B cell (primary cell): ENCODE data around the gene AVEN. TPM values are rescaled to one million over a fixed set of nuclear protein-coding genes. Genes with fewer than 3 reads are reported as not detected.

Experiments used
- ATAC-seq: fragments of 200-7000 bp; cut with Tn5 transposase; one replicate; pipeline ENCODE4 v1.10.0; 2021; ENCODE audit warnings: low read depth, mild to moderate bottlenecking, moderate number of reproducible peaks, moderate library complexity
- CTCF ChIA-PET: fragments of 350-600 bp; sonication (Branson Sonifier 250); formaldehyde crosslinking; loops from one replicate; lab custom pipeline; 2021; ENCODE audit warnings: antibody characterized with exemption, inconsistent platforms; lab: Charles Lee
- POLR2A ChIA-PET: fragments of 350-600 bp; sonication (Branson Sonifier 250); formaldehyde crosslinking; loops from one replicate; lab custom pipeline; 2021; ENCODE audit warnings: antibody characterized with exemption; lab: Charles Lee
- DNase-seq: peaks from one replicate; pipeline ENCODE4 v3.0.0; 2013
- H2AFZ ChIP-seq: 2 replicates; pipeline ENCODE4 v1.6.1; 2012; ENCODE audit warnings: mild to moderate bottlenecking, low read depth, low read length; ENCODE audit not compliant: insufficient read depth, poor library complexity, severe bottlenecking
- H3K27ac ChIP-seq, 2 donors: 1 replicate in 1 of 2; 2 replicates in 1 of 2; pipeline ENCODE4 v1.5.1; 2012 to 2013; ENCODE audit warnings: low read length in 2 of 2, mild to moderate bottlenecking in 2 of 2, moderate library complexity in 1 of 2
- H3K27me3 ChIP-seq, 4 experiments: fragments of 200-600 bp in 1 of 4; sonication (generic) in 1 of 4; replicated peaks in 1 of 4; 1 replicate in 2 of 4; 2 replicates in 2 of 4; pipeline versions ENCODE4 v1.6.1 to v1.7.0; 2013 to 2016; ENCODE audit warnings: low read length in 3 of 4, mild to moderate bottlenecking in 2 of 4, mixed read lengths in 1 of 4, moderate library complexity in 1 of 4; ENCODE audit not compliant: insufficient read depth in 4 of 4, control insufficient read depth in 3 of 4; ENCODE audit errors: control extremely low read depth in 1 of 4
- H3K36me3 ChIP-seq, 2 experiments: replicated peaks in 1 of 2; 1 replicate in 1 of 2; 2 replicates in 1 of 2; pipeline versions ENCODE4 v1.6.1 to v1.7.1; 2013; ENCODE audit warnings: low read length in 1 of 2; ENCODE audit not compliant: insufficient read depth in 2 of 2, control insufficient read depth in 1 of 2; ENCODE audit errors: control extremely low read depth in 1 of 2, extremely low read depth in 1 of 2
- H3K4me1 ChIP-seq, 2 donors: fragments of 200-600 bp in 1 of 2; sonication (generic) in 1 of 2; 1 replicate in 1 of 2; 2 replicates in 1 of 2; pipeline versions ENCODE4 v1.5.1 to v1.6.1; 2013 to 2017; ENCODE audit warnings: low read length in 2 of 2; ENCODE audit not compliant: control insufficient read depth in 2 of 2, insufficient read depth in 2 of 2
- H3K4me2 ChIP-seq: replicated peaks from 2 replicates; pipeline ENCODE3; 2012; ENCODE audit warnings: mild to moderate bottlenecking, low read depth, low read length; ENCODE audit not compliant: poor library complexity, severe bottlenecking
- H3K4me3 ChIP-seq, 5 experiments: fragments of 200-600 bp in 1 of 5; sonication (generic) in 1 of 5; 1 replicate in 3 of 5; 2 replicates in 2 of 5; pipeline versions ENCODE4 v1.5.1 to v1.7.0; 2011 to 2016; ENCODE audit warnings: low read length in 4 of 5, mild to moderate bottlenecking in 4 of 5, low read depth in 2 of 5, control low read depth in 1 of 5, moderate library complexity in 1 of 5; ENCODE audit not compliant: insufficient read depth in 1 of 5; ENCODE audit errors: control extremely low read depth in 1 of 5, extremely low read depth in 1 of 5
- H3K79me2 ChIP-seq: fragments of 200-600 bp; sonication (generic); one replicate; pipeline ENCODE4 v1.6.0; 2016; ENCODE audit warnings: low read length; ENCODE audit not compliant: control insufficient read depth, insufficient read depth
- H3K9ac ChIP-seq: fragments of 200-600 bp; sonication (generic); 2 replicates; pipeline ENCODE4 v1.6.1; 2017; ENCODE audit warnings: mild to moderate bottlenecking, low read length, moderate library complexity
- H3K9me3 ChIP-seq, 3 donors: one replicate each; pipeline versions ENCODE4 v1.6.1 to v1.7.1; 2013; ENCODE audit warnings: low read length in 2 of 3; ENCODE audit not compliant: control insufficient read depth in 2 of 3, insufficient read depth in 1 of 3; ENCODE audit errors: control extremely low read depth in 1 of 3
- H4K20me1 ChIP-seq: 2 replicates; pipeline ENCODE4 v1.6.0; 2012; ENCODE audit warnings: mild to moderate bottlenecking, low read length; ENCODE audit not compliant: insufficient read depth, control insufficient read depth, poor library complexity, severe bottlenecking
- H3K27ac Mint-ChIP-seq: one replicate; pipeline ENCODE4 v1.8.0; 2021; ENCODE audit warnings: mixed read lengths
- H3K27me3 Mint-ChIP-seq: one replicate; pipeline ENCODE4 v1.8.0; 2021; ENCODE audit warnings: mixed read lengths
- H3K4me1 Mint-ChIP-seq: one replicate; pipeline ENCODE4 v1.8.0; 2021; ENCODE audit warnings: mixed read lengths
- H3K4me3 Mint-ChIP-seq: one replicate; pipeline ENCODE4 v1.8.0; 2021; ENCODE audit warnings: mixed read lengths
- H3K9me3 Mint-ChIP-seq: one replicate; pipeline ENCODE4 v1.8.0; 2022; ENCODE audit warnings: mixed read lengths; ENCODE audit not compliant: insufficient read depth
- EZH2 ChIP-seq: IDR thresholded peaks from 2 replicates; pipeline ENCODE4 v1.6.1; 2012; ENCODE audit warnings: borderline replicate concordance, low read depth, mild to moderate bottlenecking, moderate library complexity, low read length; ENCODE audit not compliant: insufficient read depth, poor library complexity, severe bottlenecking
- WGBS: methylation state at CpG from one replicate; pipeline ENCODE4 v1.1.5; 2013; ENCODE audit warnings: missing lambda C conversion rate; ENCODE audit not compliant: insufficient coverage; 5-methylcytosine and 5-hydroxymethylcytosine counted together
- intact Hi-C: fragments of 100-400 bp; cut with micrococcal nuclease; formaldehyde crosslinking; loops from one replicate; pipeline ENCODE4 v1.10.0; 2022
- polyA plus RNA-seq: library from polyadenylated mRNA; depleted of rRNA; stranded (reverse); fragments of >200 nt; gene quantifications from 2 replicates; pipeline ENCODE4 v1.2.3, GENCODE V29; 2012
- total RNA-seq, 2 donors: library from RNA; stranded (reverse); fragments of 120-200 nt in 1 of 2; gene quantifications; 1 replicate in 1 of 2; 2 replicates in 1 of 2; pipeline versions ENCODE4 v1.2.3 to v1.2.4, GENCODE V29; 2013 to 2022
- TF ChIP-seq, protein P1 (sequence below): fragments of 200-600 bp; IDR thresholded peaks from one replicate; pipeline ENCODE4 v1.8.0; 2022; ENCODE audit warnings: antibody characterized with exemption, mild to moderate bottlenecking

AVEN gene
- total and polyA plus RNA-seq, 2 donors (not counting 1 experiment from before 2014, with no cell fraction given), result 1.8 to 8.2 TPM

DNA sequence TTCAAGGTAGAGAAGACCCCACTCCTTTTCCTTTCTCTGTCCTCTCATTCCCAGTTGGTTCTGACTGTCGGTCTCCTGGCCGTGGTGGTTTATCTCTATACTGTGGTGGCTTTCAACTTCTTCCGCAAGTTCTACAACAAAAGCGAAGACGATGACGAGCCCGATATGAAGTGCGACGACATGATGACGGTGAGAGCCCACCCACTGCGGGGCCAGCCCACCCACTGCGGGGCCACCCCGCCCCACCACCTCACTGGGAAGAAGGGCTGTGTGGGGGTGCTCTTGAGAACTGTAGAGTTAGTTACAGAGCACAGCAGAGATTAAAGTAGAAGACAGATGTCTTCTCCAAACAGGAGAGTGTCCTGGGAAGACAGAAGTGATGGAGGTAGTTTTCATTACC lies 181.3 kb downstream of the AVEN start:
- no peaks in the 10 kb centered on the region for H3K27me3 Mint-ChIP-seq
- H3K36me3 ChIP-seq, result no peaks in the 10 kb centered on the region

DNA sequence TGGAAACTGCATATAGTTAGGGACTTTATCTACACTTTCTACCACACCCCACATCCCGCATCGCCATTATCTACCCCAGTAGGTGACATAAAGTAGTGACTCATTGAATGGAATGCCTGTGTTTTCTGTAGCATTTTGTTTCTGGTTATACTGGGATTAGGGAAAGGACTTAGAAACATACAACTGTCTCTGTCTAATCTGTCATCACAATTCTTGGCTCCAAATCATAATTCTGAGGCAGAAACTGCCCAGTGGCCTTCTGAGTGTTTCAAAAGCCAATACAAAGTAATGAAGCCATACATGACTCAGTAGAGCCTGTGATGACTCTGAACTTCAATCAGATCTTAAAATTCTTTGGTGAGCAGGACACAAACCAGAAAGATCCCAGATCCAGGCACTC lies 186.4 kb downstream of the AVEN start:
- Histone ChIP-seq H3K4me1 (no peaks in the 10 kb centered on the region), H3K36me3 (no peaks in the 10 kb centered on the region), H4K20me1 (no peaks in the 10 kb centered on the region), H2AFZ (no peak overlapping the region), H3K4me3 (no peak overlapping the region), H3K79me2 (no peaks in the 10 kb centered on the region), H3K4me2 (no peak overlapping the region), H3K27ac (no peak overlapping the region), H3K9ac (no peak overlapping the region), H3K9me3 (no peaks in the 10 kb centered on the region), H3K27me3 (no peaks in the 10 kb centered on the region)
- ATAC-seq (no peak), DNase-seq (no peak)
- Mint-ChIP-seq H3K27ac (no peak overlapping the region), H3K4me3 (no peak overlapping the region), H3K27me3 (no peaks in the 10 kb centered on the region), H3K9me3 (no peaks in the 10 kb centered on the region), H3K4me1 (no peaks in the 10 kb centered on the region)
- TF ChIP-seq EZH2, result no peak
- TF ChIP-seq, protein P1, sequence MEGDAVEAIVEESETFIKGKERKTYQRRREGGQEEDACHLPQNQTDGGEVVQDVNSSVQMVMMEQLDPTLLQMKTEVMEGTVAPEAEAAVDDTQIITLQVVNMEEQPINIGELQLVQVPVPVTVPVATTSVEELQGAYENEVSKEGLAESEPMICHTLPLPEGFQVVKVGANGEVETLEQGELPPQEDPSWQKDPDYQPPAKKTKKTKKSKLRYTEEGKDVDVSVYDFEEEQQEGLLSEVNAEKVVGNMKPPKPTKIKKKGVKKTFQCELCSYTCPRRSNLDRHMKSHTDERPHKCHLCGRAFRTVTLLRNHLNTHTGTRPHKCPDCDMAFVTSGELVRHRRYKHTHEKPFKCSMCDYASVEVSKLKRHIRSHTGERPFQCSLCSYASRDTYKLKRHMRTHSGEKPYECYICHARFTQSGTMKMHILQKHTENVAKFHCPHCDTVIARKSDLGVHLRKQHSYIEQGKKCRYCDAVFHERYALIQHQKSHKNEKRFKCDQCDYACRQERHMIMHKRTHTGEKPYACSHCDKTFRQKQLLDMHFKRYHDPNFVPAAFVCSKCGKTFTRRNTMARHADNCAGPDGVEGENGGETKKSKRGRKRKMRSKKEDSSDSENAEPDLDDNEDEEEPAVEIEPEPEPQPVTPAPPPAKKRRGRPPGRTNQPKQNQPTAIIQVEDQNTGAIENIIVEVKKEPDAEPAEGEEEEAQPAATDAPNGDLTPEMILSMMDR, result no peak
- ChIA-PET CTCF (no interaction called here), POLR2A (no interaction called here)
- no CpG with 5 or more reads among the region's 2 CpGs for WGBS
- intact Hi-C loops, result no loop called here

More for the DNA sequence above, 181.3 kb downstream of the AVEN start:
- Histone ChIP-seq H3K27me3 (no peaks in the 10 kb centered on the region), H3K27ac (no peak overlapping the region), H3K9ac (no peak overlapping the region), H3K4me1 (no peaks in the 10 kb centered on the region), H4K20me1 (no peaks in the 10 kb centered on the region), H3K79me2 (no peaks in the 10 kb centered on the region), H2AFZ (no peak overlapping the region), H3K9me3 (no peaks in the 10 kb centered on the region), H3K4me3 (no peak overlapping the region), H3K4me2 (no peak overlapping the region)
- Mint-ChIP-seq H3K4me3 (no peak overlapping the region), H3K9me3 (no peaks in the 10 kb centered on the region), H3K27ac (no peak overlapping the region), H3K4me1 (no peaks in the 10 kb centered on the region)
- TF ChIP-seq EZH2, result no peak
- TF ChIP-seq, protein P1, result no peak
- no peak for DNase-seq
- 100% methylated on average over 2 of the region's 13 CpGs for WGBS
- intact Hi-C loops, result no loop called here
- ChIA-PET CTCF (no interaction called here), POLR2A (no interaction called here)
- ATAC-seq, result no peak
